ENCODE results near the gene CAMSAP2. TPM values are rescaled to one million over a fixed set of nuclear protein-coding genes. Genes with fewer than 3 reads are reported as not detected.

CAMSAP2 gene
- total RNA-seq, 1 experiment from 2014 or later, result 14.2 TPM

DNA sequence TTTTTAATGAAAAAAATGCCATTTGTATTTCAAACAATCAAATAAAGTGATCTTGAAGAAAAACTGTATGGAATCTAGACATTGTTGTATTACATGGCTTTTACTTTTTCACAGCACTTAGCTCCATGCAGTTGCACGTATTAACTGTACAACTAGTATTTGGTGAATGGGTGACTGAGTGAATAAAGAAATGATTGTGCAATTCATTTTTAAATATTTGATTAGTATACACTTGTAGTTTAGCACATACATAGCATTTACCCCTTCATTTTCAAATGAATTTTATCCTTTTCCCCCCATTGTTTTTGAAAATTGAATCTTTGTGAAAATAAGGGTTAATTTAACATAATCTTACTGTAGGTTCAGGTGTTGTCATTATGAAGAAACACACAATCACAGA, 79.6 kb downstream of the CAMSAP2 start:
- in situ Hi-C loops (cut with HindIII; ENCODE audit: low sequenced_read_pairs), result no loop called here
- no peak for DNase-seq (ENCODE audit: low spot score)

DNA sequence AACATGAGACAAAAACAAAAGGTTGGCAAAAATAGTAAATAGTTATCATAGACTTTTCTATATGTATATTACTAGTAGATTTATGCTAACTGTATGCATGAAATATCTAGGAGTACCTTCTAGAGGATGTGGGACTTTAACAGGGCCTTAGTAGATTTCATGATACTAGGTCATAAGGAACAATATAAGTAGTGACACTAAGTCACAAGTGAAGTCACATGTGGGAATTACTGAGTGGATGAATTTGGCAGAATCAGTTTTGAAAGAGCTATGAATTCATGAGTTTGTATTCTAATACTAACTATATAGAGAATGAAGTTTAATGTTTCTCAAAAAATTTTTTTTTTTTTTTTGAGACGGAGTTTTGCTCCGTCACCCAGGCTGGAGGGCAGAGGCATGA, 81.0 kb downstream of the CAMSAP2 start:
- in situ Hi-C loops (cut with HindIII; ENCODE audit: low sequenced_read_pairs), result no loop called here
- DNase-seq (ENCODE audit: low spot score), result no peak

DNA sequence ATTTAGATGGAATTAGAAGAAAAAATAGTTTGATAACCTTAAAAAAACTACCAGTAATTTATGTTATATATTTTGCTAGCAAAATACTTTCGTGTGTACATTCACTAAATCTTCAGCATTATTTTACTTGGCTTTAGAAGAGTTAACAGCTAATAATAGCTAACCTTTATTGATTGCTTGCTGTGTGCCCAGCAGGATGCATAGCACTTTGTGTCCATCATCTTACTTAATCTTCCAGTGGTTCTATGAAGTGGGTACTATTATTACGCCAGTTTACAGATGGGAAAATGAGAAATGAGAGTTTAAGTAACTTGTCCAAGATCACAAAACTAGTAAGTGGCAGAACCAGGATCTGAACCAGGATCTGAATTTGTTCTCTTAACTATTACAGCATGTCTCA, 92.4 kb downstream of the CAMSAP2 start:
- in situ Hi-C loops (cut with HindIII; ENCODE audit: low sequenced_read_pairs), result no loop called here
- no peak for DNase-seq (ENCODE audit: low spot score)

DNA sequence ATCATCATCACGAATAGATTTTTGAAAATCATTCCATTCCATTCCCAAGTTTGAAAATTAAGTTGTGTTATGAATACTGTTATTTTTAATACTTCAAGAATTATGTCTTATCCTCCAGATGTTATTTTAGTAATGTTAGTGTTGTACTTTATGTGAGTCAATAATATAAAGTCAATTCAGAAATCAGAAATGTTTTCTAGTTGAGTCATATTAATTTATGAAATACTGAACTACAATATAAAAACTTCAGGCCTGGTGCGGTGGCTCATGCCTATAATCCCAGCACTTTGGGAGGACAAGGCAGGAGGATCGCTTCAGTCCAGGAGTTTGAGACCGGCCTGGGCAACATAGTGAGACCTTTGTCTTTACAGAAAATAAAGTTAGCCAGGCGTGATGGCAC, 95.7 kb downstream of the CAMSAP2 start:
- in situ Hi-C loops (cut with HindIII; ENCODE audit: low sequenced_read_pairs), result no loop called here
- no peak for DNase-seq (ENCODE audit: low spot score)

DNA sequence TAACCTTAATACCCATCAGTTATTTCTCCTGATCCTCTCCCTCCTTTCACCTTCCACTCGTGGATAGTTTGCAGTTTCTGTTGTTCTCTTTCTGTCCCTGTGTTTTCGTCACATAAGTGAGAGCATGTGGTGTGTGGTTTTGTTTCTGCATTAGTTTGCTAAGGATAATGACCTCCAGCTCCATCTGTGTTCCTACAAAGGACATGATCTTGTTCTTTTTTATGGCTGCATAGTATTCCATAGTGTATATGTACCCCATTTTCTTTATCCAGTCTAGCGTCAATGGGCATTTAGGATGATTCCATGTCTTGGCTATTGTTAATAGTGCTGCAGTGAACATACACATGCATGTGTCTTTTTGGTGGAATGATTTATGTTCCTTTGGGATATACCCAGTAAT, 97.5 kb downstream of the CAMSAP2 start:
- in situ Hi-C loops (cut with HindIII; ENCODE audit: low sequenced_read_pairs), result no loop called here

DNA sequence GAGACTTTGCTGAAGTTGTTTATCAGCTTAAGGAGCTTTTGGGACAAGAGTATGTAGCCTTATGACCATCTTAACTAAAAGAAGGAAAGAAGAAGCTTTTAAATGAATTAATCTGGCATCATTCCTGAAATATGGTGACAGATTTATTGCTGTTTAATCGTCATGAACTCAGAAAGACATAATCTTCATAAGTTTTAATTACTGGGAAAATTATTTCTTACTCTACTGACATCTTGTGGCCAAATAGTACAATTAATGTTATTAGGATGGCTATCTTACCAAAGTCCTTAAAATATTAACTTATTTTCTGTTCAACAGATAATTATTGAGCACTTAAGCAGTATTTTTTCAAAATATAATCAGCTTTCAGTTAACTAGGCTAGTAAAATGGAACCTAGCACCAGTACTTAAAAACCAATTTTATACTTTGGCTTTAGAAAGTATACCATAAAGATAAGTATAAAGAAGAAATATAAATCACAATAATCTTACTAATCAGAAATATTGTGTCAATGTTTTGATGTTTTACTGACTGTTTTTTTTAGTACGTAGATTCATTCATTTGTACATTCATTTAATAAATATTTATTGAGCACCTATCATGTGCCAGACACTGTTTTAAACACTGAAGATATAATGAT, 99.4 kb downstream of the CAMSAP2 start:
- in situ Hi-C loops (cut with HindIII; ENCODE audit: low sequenced_read_pairs), result no loop called here
- no peak for DNase-seq (ENCODE audit: low spot score)

More for the DNA sequence above, 97.5 kb downstream of the CAMSAP2 start:
- no peak for DNase-seq (ENCODE audit: low spot score)

DNA sequence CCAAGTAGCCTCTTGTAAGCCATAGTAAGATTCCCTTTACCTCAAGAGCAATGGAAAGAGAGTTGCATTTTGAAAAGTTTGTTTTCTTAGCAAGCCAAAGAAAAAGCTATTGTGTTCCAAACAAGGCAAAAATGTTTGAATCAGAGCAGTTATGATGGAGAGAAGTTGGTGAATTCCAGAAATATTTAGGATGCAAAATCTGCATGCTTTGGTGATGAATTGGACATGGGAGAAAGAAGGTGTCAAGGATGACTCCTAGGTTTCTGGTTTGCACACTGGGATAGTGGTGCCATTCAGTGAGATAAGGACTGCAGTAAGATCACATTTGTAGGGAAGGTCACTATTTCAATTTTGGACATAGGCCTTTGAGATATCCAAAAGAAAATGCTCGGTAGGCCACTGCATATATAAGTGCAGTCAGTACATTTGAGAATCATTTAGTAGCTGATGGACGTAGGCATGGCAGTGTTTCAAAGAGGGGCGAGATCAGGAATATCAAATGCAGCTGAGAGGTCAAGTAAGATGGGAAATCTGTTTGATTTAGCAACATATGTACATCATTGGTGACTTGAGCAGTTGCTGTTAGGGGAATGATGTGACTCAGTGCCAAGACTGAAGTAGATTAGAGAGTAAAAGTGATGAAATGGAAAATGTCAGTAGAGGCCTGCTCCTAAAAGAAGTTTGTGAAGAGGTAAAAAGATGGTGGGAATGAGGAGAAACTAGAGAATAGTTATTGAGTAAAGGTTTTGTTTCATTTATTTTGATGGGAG, 100.2 kb downstream of the CAMSAP2 start:
- in situ Hi-C loops (cut with HindIII; ENCODE audit: low sequenced_read_pairs), result no loop called here
- DNase-seq (ENCODE audit: low spot score), result no peak

DNA sequence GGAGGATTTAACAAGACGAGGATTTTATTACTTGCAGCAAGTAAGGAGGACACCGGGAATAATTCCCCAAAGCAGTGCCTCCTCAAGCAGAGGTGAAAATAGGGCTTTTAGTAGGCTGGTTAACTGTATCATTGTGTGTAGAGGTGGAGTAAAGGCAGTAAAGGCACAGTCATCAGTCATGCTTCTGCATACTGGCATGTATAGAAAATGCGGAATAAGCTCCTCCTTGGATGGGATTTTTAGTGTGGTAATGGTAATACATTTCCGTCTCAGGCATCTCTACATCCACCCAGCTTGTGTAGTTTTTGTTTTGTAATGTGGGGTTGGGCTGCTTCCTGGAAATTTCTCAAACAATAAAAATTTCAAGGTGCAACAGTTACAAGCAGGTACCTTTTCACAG, 106.7 kb downstream of the CAMSAP2 start:
- in situ Hi-C loops (cut with HindIII; ENCODE audit: low sequenced_read_pairs), result no loop called here
- no peak for DNase-seq (ENCODE audit: low spot score)

DNA sequence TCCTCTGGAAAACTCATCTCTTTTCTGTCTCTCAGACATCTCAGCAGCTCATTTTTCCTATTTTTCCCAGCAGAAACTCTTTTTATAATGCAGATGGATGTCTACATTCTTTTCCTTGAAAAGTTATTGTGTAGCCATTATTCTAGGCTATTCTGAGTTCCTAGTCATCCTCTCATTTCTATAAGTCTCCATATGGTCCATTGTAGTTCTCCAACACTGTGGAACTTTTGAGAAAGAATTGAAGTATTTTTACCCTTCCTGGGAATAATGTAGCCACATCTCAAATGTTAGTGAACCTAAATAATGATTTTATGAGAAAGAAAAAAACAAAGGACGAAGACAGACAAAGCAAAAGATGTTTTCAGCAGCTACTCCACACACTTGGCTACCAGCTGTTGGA, 107.7 kb downstream of the CAMSAP2 start:
- no peak for DNase-seq (ENCODE audit: low spot score)
- in situ Hi-C loops (cut with HindIII; ENCODE audit: low sequenced_read_pairs), result no loop called here

DNA sequence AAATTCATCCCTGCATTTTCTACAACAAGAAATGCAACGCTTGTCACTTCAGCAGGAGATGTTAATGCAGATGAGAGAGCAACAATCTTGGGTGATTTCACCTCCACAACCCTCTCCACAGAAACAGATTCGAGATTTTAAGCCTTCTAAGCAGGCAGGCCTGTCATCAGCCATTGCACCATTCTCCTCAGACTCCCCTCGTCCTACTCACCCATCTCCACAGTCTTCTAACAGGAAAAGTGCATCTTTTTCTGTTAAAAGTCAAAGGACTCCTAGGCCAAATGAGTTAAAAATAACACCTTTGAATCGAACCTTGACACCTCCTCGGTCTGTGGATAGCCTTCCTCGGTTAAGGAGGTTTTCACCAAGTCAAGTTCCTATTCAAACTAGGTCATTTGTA, 110.7 kb downstream of the CAMSAP2 start:
- no peak for DNase-seq (ENCODE audit: low spot score)
- in situ Hi-C loops (cut with HindIII; ENCODE audit: low sequenced_read_pairs), result no loop called here

DNA sequence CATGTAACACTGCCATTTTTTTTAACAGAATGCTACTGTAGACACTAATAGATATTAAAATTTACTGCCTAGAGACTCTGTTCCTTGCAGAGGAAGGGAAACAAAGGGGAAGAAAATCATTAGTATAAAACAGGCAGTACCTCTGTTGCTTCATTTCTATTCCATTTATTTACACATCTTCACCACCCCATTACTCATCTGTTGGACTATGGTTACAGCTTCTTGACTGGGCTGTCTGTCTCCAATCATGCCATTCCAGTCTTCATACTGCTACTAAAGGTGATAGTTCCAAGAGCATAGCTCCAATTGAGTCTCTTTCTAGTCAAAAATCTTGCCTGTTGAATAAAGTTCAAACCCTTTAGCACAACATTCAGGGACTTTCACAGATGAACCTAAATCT, 111.9 kb downstream of the CAMSAP2 start:
- DNase-seq (ENCODE audit: low spot score), result no peak
- in situ Hi-C loops (cut with HindIII; ENCODE audit: low sequenced_read_pairs), result no loop called here

DNA sequence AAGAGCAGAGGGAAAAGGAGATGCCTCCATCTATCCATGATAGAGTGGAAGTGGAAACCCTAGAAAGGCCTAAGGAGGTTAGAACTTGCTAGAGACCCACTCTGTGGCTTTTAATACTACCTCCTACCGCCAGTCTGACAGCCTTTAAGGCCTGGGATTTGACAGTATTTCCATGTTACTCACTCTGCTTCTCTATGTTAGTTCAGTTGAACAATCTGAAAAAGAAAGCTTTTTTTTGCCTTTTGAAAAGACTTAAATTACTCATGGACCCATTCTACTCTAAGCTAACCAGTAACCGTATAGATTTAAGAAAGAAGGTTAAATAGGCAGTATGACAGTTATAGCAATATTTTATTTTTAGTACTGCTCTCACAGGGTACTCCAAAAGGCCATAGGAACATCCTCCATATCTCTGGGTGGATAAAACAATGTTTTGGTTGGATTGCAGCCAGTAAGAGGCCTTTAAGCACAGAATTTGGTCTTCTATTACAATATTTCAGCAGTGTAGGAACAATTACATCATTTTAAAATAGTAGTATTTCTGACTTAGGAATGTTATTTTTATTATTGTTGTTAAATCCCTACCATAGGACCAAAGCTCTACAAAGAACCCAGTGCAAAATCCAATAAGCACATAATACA, 118.1 kb downstream of the CAMSAP2 start:
- in situ Hi-C loops (cut with HindIII; ENCODE audit: low sequenced_read_pairs), result no loop called here

DNA sequence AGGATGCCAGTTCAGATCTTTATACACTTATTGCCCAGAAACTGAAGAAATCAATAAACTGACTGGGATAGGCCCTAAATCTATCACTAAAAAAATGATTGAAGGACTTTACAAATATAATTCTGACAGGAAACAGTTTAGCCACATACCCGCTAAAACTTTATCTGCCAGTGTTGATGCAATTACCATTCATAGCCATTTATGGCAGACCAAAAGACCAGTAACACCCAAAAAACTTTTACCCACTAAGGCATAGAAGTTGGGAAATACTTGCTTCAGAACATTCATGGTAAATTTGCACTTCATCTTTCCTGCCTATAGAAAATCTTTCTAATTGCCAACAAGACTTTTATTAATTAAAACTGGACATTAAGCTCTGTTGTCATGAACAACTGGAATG, 119.1 kb downstream of the CAMSAP2 start:
- no peak for DNase-seq (ENCODE audit: low spot score)
- in situ Hi-C loops (cut with HindIII; ENCODE audit: low sequenced_read_pairs), result no loop called here

More for the DNA sequence above, 118.1 kb downstream of the CAMSAP2 start:
- DNase-seq (ENCODE audit: low spot score), result no peak

DNA sequence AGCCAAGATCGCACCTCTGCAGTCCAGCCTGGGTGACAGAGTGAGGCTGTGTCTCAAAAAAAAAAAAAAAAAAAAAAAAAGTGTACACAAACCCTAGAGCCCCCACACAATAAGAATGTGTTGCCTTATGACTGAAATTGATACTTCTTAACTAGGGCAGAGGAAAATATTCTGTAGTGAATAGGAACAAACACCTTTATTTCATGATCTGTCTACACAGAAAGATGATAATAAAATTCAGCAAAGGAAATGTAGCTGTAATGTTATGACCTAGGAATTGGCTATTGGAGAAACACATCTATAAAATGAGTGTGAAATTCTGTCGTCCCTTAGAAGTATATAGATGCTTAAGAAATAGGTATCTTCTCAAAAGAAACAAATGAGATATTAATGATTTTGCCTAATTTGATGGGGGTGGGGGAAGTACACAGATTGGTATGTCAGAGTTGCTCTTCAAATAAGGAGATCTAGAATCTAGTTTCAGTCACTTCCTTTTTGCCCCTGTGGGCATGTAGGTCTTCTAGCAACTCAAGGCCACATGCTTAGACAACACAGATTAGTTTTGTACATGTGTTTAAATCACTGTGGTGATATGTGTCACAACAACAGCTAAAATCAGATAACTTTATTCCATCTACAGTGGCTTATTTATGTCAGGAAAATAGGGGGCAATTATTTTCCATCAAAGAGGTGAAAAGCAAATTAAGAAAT, 123.4 kb downstream of the CAMSAP2 start:
- in situ Hi-C loops (cut with HindIII; ENCODE audit: low sequenced_read_pairs), result no loop called here
- no peak for DNase-seq (ENCODE audit: low spot score)

DNA sequence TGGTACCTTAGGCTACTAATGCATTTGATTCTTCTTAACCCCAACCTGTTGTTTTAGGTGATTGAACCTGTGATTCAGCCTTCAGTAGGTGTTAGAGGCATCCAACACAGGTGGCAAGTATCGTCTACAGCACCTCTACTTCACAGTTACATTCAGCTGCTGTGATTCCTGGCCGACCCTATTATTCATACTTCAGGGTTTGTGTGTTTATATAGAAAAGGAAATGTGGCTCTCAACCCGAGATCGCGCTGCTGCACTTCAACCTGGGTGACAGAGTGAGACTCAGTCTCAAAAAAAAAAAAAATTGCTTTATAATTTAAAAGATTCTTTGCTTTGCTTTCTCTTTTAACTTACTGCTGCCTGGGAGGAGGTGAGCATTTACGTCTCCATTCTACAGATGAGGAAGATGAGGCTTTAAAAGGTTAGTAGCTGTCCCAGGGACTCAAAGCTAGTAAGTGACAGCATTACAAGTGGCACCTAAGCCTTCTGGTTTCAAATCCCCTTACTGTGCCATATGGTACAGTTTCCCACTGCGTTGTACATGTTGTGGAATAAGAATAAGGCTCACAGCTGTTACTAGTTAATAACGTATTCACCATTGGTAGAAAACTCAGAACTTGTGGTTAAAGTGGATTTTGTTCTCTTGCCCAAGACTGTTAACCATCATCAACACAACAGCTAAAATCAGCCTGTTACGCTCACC, 124.2 kb downstream of the CAMSAP2 start:
- no peak for DNase-seq (ENCODE audit: low spot score)
- in situ Hi-C loops (cut with HindIII; ENCODE audit: low sequenced_read_pairs), result no loop called here

DNA sequence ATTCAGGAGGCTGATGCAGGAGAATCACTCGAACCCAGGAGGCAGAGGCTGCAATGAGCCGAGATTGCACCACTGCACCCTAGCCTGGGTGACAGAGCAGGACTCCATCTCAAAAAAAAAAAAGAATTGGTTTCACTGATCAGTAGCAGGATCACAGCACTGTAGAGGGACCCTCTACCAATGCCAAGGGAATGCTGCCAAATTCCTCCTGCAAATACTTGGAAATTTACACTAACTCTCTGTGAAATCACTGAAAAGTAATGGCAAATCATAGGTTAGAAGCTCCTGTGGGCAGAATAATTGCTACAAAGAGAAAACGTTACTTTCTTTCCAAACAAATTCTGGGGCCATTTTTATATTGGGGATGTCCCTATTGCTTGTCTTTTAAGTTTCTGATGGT, 127.4 kb downstream of the CAMSAP2 start:
- in situ Hi-C loops (cut with HindIII; ENCODE audit: low sequenced_read_pairs), result no loop called here
- no peak for DNase-seq (ENCODE audit: low spot score)

DNA sequence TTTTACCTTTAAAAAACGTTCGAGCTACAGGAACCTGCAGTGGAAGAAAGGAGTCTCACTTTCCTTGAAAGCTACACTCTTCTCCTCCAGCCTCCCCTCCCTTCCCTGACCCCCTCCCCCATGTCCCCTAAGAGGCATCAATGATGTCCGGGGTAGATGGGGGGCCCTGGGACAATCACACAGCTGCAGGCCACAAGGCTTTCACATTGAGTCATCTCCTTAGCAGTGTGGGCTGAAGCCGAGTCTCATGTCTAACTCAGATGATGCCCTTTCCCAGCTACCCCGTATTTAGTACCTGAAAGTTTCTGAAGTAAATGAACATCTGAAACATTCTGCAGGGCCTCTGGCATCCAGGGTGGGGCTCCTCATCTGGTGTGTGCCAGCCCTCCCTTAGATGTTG, 127.8 kb downstream of the CAMSAP2 start:
- no peak for DNase-seq (ENCODE audit: low spot score)
- in situ Hi-C loops (cut with HindIII; ENCODE audit: low sequenced_read_pairs), result no loop called here

DNA sequence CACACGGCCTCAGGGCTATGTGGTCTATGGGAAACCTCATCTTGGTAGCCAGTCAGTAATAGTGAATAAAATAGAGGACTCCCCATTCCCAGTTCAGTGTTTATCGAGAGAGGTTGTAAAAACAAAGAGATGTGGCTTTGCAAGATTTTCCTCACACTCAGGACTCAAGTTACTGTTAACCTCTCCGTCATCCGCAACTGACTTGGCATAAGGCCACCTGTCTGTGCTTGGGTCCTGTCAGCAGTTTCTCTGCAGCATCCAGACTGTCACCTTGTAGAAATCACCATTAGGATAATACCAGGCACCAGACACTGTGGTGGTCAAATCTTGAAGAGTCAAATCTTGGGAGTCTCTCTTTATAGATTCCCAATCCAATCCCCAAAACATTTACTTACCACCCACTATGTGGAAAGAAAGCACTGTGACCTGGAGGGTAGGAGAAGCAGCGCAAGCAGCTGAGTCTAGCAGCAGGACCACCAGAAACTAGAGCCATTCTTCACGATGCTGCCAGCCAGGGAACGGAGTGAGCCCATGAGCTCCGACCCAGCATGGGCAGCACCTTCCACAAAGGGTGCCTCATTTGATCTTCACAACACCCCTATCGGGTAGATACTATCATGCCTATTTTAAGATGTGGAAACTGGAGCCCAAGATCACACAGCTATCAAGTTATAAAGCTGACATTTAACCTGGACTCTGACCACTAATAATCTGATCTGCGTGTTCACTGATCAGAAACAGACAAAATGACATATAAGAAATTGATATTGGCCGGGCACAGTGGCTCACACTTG, 128.5 kb downstream of the CAMSAP2 start:
- no peak for DNase-seq (ENCODE audit: low spot score)
- in situ Hi-C loops (cut with HindIII; ENCODE audit: low sequenced_read_pairs), result no loop called here

DNA sequence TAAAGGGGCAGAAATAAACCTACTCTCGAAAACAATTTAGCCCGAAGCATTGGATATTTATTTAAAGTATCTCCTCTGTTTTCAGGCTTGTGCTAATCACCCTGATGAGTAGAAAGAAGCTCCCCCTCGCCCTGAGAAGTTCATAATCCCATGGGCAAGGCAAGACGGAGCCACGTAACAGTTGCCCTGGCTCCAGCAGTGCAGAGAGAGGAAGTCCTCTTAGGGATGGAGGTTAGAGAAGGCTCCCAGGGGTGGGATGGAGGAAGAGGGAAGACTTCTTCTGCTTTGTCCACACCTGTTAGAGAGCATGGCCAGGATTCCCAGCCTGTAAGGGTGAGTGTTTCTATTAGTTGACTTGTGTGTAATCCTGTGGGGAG, 130.7 kb downstream of the CAMSAP2 start:
- no peak for DNase-seq (ENCODE audit: low spot score)
- in situ Hi-C loops (cut with HindIII; ENCODE audit: low sequenced_read_pairs), result no loop called here
